Epidermal melanocyte (primary cell): Measurements from ENCODE around the gene TIMM10.
A peak's percentile ranks its signal among the peaks of the same experiment; 100 is the strongest.

Source experiments
- DNase-seq: peaks from one replicate; pipeline ENCODE4 v3.0.0; 2011; ENCODE audit warnings: low spot score; ENCODE audit not compliant: insufficient read length

TIMM10 gene

GRCh38 chr11:57484141-57484710 lies 46.3 kb downstream of the TIMM10 start:
- no peak for DNase-seq

- DNase-seq, result no peak
These were observed 47.0 kb downstream of the TIMM10 start for GRCh38 chr11:57483562-57483918.

- no peak for DNase-seq
These were observed 47.6 kb downstream of the TIMM10 start for GRCh38 chr11:57482782-57483561.

- no peak for DNase-seq
These were observed 48.4 kb downstream of the TIMM10 start for GRCh38 chr11:57481915-57482781.

- no peak for DNase-seq
These were observed 49.2 kb downstream of the TIMM10 start for GRCh38 chr11:57481315-57481714.

GRCh38 chr11:57480409-57481137 lies 50.0 kb downstream of the TIMM10 start:
- peak; percentile 75 for DNase-seq

- DNase-seq, result no peak
These were observed 50.6 kb downstream of the TIMM10 start for GRCh38 chr11:57479911-57480310.

- no peak for DNase-seq
These were observed 51.4 kb downstream of the TIMM10 start for GRCh38 chr11:57479021-57479663.
